ENCODE results near the gene HERC2.
"Not testable (repeated sequence)": the region's sequence is repeated elsewhere in the genome, so short reads cannot be mapped to it uniquely, and the experiment has no call there.

Gene HERC2

DNA sequence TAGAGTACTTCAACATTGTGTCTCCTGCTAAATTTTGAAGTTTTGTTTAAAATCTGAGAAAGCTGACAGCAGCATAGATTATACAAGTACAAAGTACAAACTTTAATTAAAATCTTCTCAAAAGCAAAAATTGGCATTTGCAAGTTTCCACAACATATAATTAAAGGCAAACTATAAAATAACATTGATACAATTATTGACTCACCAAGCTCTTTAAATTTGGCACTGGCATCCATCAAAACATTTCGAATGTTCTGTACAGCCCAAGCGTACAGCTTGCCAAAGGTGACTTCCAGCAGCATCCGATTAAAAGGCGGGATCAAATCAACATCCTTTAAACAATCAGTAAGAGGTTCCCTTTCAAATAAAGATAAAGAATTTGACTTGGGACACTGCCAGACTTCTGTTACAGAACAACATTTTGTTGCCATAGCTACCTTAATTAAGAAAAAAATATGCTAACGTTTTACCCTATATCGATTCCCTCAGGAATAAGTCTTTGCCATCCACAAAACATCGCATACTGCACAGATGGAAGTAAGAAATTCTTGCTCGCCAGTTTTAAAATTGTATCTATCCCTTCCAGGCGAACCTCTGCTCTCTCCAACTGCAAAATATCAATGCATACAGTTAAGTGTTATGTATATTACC is 92.9 kb downstream of the HERC2 start:
- DNase-seq; intact Hi-C loops (cut with DNase I): not testable (repeated sequence)

DNA sequence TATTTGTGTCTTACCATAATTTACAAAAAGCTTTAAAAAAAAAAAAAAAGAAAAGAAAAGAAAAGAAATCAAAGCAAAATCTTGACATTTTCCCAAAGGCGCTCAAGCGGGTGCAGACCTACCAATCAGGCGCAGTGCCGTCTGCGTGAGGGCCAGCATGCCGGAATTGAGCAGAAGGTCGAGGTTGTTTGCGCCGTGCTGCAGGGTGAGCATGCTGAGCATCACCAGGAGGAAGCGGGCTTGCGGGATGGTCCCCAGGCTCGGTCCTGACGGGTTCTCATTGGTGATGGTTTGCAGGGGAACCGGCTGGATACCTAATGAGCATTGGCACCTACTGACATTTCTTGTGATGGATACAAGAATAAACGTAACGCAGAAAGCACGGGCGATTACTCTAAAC is 93.9 kb downstream of the HERC2 start:
- no peak for DNase-seq
- intact Hi-C loops (cut with DNase I), result no loop called here

DNA sequence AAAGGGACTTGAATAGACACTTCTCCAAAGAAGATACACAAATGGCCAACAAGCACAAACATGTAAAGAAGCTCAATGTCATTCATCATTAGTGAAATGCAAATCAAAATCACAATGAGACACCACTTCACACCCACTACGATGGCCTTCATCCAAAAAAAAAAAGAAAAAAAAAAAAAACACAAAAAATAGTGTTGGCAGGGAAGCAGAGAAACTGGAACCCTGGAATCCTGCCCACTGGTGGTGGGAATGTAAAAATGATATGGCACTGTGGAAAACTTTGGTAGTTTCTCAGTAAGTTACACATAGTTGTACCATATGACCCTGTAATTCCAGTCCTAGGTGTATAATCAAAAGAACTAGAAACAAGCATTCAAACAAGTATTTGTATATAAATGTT is 94.7 kb downstream of the HERC2 start:
- DNase-seq, result peak in 1 of 42 donors; percentile 55
- intact Hi-C loops (cut with DNase I), result not testable (repeated sequence)

DNA sequence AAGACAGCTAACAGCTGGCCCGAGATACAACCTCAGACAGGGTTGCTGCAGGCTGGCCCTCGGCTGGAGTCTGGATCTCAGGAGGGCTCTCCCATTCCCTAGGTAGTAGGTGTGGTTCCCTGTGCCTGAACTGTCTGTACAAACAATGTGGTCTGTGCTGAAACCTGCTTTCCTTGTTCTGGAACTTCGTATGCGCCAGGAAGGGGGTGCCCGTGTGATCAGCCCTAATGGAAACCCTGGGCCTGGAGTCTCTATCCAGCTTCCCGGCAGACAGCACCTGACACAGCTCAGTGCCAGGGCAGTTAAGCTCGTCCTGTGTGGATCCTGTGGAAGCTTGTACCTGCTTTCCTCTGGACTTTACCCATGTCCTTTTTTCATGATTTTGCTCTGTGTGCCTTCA is 99.4 kb downstream of the HERC2 start:
- DNase-seq, result not testable (repeated sequence)

DNA sequence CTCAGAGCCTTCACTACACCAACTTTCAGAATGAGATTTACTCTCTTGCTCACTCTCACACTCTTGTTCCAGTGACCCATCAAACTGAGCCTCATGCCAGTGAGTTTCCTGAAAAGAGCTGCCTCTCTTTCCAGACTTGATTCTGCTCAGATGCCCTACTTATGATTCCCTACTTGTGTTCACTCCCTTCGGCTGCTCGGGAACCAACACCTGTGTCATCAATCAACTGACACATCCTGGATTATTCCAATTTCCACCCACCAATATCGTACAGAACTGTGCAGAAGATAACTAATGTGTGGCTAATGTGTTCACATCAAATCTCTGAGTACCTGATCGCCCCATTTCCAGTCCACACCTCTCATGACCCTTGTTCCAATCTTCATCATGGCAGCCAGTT is 100.3 kb downstream of the HERC2 start:
- intact Hi-C loops (cut with DNase I), result not testable (repeated sequence)
- peak in 16 of 42 donors; percentile 15 to 77 (median 50) for DNase-seq

More for the DNA sequence above, 99.4 kb downstream of the HERC2 start:
- intact Hi-C loops (cut with DNase I), result not testable (repeated sequence)

DNA sequence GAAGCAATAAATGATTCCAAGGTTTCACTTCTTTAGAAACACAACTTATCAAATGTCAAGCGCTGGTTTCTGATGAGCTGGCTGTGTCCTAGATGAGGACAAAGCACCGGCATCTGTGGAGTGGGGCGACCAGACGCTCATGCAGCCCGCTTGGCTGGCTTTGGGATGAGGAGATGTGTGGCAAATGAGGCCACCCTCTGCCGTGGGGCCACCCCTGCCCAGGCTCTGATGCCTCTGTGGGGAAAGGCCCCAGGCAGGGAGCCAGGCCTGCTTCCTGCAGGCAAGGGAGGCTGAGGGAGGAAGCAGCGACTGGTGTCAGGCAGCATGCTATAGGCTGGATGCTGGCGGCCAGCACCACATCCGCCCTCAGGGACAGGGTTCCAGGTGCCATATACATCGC is 102.9 kb downstream of the HERC2 start:
- intact Hi-C loops (cut with DNase I), result no loop called here
- no peak for DNase-seq

DNA sequence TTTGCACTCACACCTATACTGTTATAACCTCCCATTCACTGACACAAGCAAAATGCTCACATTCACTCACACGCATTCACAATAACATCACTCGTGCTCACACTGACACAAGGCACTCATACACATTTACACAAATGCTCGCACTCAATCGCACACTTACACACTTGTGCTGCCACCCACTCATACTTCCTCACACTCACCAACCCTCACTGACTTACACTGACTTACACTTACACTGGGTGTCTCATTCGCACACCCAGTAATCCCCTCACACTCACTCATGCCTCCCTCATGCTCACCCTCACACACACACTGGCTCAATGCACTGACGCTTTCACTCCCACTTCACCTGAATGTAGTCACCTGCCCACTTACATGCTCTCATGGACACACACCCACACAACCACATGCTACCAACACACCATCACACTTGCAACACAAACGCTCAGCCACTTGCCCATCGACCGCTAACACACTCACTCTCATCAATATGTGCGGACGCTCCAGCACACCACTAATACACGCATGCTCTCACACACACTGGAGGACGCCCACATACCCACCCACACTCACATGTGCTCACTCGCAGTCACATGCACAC is 104.9 kb downstream of the HERC2 start:
- DNase-seq; intact Hi-C loops (cut with DNase I): not testable (repeated sequence)

DNA sequence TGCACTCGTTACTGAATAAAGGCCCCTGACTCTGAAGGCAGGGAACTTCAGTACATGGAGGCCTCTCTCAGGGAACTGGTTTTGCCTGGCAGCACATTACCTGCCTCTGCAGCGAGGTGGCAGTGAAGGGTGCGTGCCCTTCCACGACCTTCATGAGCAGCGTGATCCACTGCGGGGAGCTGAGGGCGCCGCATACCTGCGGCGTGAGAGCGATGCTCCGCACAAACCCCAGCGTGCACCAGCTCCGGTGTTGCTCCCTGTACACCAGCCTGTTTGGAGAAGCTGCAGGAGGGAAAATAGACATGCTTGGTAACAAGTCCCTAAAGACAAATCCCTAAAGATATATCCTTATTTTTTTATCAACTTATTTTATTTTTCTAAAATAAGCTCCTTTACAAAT is 106.5 kb downstream of the HERC2 start:
- DNase-seq, result peak in 8 of 42 donors; percentile 7 to 46 (median 24)
- intact Hi-C loops (cut with DNase I), result not testable (repeated sequence)

DNA sequence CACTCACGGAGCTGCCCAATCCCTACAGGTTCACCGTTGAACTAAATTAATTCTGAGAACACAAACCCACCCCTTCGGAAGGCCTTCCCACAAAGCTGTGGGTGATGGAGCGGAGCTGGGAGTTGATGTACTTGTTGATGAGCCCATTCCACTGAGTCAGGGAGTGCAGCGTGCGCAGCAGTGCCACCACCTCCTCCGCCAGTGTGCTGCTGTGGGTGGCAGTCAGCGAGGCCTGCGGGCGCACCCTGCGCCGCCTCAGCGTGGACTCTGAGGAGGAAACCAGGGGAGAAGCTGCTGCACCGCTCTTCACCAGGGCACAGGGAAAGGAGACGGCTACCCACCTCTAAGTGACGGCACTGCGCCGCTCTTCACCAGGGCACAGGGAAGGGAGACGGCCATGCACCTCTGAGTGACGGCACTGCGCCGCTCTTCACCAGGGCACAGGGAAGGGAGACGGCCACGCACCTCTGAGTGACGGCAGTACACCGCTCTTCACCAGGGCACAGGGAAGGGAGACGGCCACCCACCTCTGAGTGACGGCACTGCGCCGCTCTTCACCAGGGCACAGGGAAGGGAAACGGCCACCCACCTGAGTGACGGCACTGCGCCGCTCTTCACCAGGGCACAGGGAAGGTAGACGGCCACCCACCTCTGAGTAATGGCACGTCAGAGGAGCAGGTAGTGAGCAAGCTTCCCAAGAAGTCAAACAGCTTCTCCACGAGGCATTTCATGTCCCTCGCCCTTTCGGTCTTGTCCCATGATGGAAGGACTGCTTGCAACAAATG is 107.8 kb downstream of the HERC2 start:
- peak in 41 of 42 donors; percentile 22 to 88 (median 61) for DNase-seq
- intact Hi-C loops (cut with DNase I), result not testable (repeated sequence)

DNA sequence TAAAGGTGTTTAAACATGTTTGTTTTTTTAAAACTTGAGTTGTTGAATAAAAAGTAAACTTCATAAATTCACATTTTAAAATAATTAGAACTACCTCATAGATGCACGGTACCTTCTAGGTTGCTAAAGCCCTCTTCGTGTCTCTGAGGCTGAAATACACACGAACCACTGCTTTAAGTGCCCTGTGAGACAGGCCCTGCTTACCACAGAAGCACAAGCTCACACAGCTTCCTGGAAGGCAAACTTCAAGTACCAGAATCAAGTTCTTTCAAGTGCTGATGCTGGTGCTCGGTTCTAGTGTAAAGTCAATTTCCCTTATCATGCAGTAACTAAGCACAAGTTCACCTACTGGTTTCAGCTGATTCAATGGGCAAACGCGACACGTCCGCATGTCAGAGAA is 108.6 kb downstream of the HERC2 start:
- intact Hi-C loops (cut with DNase I); DNase-seq: not testable (repeated sequence)

DNA sequence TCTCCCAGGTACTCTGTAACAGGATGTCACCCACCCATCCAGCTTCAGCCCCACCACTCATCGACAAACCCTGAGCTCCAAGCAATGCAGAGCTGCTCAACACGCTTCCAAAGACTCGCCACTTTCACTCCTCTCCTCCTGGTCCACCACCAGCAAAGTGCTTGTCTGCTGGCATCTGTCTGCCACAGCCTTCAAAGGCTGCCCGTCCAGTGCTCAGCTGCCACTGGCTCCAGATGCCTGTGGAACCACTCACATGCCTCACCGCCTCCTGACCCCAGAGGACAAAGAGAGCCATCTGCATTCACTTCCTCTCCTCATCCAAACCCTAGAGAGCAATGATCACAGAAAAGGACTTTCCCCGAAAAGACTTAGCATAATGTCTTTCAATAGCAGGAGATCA is 113.4 kb downstream of the HERC2 start:
- DNase-seq, result peak in 16 of 42 donors; percentile 22 to 68 (median 34)
- intact Hi-C loops (cut with DNase I), result no loop called here

DNA sequence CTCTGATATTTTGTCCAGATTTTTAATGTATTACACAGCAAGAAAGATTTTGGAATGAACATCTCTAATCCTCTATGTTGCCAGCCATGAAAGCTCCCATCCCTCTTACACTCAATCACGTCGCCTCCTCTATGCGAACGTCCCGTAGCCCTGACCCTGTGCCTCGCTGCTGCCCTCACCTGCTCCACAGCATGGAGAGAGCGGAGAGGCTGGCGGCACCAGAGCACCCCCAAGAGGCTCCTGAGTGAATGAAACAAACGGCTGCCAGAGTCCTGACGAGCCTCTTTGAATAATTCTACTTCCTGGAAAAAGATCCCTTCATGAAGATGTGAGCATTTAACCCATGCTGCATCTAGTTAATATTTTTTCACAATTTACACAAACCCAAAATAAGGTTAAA is 116.3 kb downstream of the HERC2 start:
- intact Hi-C loops (cut with DNase I); DNase-seq: not testable (repeated sequence)

DNA sequence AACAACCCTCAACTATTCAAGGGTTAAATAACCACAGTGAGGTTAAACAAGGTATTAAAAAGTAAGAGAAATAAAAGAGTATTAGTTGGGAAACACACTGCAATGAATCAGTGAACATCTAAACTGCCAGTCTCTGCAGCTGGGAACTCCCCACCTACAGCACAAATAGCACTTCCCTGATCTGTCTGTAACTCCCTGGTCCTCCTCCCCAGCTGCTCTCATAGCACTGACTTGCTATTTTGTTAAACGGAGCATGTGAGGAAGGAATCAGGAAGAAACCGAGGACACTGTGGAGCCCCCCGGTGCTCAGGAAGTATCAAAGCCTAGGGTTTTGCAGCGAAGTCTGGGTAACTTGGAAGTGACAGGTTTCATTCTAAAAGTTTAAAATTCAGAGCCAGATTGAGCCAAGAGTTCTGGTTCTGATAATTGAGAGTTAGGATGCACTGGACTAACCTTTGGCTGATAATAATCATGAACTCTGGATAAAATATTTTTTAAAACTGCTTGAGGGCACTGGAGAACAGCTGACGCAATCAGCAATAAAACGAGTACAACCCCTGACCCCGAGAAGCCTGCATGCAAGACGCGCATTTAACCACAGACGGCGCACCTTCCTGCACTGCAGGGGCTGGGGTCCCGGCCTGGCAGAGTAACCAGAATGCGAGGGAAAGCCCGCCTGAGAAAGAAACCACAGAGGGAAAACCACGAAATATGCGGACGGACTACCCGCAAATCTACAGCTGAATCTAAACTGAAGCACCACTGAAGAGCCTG is 118.7 kb downstream of the HERC2 start:
- intact Hi-C loops (cut with DNase I); DNase-seq: not testable (repeated sequence)

DNA sequence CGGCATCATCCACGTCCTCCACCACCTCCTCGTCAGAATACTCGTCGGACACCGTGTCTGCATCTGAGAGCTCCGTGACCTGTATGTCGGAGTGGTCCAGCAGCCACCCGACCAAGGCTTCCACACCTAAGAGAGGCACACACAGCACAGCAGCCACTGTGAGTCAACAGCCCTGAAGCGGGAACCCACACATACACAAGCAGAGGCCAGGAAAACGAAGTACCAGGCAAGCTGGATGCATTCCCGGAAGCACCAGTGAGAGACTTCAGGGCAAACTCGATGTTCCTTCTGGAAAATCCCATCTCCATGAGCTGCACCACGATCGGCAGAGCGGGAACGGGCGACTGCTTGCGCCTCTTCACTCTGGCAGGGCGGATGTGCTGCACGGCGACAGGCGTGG is 119.9 kb downstream of the HERC2 start:
- intact Hi-C loops (cut with DNase I), result not testable (repeated sequence)
- peak in 1 of 42 donors; percentile 13 for DNase-seq

DNA sequence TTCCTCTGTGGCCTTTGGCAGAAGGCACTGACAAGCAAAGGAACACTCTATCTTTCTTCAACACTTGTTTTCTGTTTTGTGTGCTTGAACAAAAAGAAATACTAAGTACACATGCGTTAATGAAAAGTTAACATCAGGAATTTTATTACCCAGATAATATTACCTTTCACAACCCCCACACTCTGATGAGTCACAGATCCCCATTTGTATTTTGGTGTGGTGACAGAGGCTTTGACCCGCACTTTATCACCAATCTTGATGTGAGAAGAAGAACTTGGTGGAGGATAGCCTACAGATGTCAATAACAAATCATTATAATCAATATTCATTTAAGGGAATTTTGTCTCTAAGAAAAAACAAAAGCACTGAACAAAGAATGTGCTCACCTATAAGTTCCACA is 123.8 kb downstream of the HERC2 start:
- intact Hi-C loops (cut with DNase I); DNase-seq: not testable (repeated sequence)

DNA sequence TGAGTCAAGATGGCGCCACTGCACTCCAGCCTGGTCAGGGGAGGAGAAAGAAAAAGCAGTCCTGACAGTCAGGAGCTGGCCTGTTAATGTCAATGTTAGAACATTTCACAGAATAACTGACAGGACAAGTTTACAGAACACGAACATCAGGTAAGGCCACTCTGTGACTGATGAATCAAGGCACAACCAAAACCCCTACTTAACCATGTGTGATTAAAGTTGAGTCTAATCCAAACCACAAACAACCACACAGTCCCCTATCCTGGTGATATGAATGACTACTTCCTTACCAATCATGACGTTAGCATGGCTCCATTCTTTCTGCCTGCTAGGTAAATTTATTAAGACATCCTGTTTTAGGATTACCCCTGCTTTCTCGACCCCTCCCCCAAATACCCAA is 124.3 kb downstream of the HERC2 start:
- intact Hi-C loops (cut with DNase I); DNase-seq: not testable (repeated sequence)

DNA sequence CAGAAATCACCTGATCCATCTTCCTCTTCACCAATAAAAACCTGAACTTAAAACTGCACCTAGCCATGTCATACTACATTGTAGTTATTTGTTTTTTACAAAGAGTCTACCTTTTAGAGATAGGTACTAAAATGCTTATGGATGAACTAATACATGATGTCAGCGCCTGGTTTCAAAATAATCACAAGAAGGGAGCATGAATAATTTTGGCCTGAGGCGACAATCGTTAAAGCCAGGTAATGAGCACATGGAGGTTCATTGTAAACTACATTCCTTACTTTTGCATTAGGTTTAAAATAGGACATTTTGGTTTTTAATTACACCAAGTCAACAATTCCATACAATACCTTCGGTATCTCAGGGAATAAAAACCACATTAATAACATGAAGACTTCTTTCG is 125.4 kb downstream of the HERC2 start:
- DNase-seq; intact Hi-C loops (cut with DNase I): not testable (repeated sequence)

DNA sequence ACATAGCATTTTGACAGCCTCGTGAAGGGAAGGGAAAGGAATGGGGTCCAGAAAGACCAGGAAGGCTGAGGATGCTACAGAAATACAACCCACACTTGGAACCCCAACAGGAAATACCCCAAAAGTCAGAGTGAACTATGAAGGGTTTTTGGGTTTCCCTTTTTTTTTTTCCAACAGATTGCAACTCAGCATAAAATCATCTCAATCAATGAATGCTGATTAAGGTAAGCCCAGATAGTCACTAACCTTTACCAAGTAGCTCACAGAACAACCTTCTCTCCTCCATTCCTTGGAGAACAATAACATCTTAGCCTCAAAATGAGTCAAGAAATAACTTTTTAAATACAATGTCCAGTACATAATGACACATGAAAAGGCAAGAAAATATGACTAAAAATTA is 129.2 kb downstream of the HERC2 start:
- DNase-seq, result no peak
- intact Hi-C loops (cut with DNase I), result no loop called here

DNA sequence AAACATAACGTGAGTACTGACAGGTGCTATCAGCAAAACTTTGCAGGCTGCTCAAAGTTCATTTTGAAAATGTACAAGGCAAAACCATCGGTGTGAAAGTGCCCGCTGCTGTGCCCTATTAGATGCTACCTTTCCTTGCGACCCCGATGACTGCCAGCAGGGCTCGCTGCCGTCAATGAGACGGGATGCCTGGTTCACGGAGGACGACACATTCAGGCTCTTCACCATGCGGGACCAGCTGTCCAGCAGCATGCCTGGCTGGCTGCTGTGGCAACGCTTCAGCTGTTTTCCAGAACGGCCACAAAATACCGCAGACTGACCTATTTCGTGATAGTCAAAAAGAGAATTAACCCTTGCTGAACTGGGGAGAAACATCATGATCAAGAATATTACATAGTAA is 130.1 kb downstream of the HERC2 start:
- intact Hi-C loops (cut with DNase I), result no loop called here
- peak in 41 of 42 donors; percentile 35 to 82 (median 64) for DNase-seq

Data from head of caudate nucleus (tissue), 42 donors.